NCI-H2227 (cell line): ENCODE measurements around the gene KATNB1.
A peak's percentile ranks its signal among the peaks of the same experiment; 100 is the strongest.

Experiments
- DNase-seq: peaks from one replicate; lab custom pipeline; 2025; ENCODE audit not compliant: unreplicated experiment; lab: John Stamatoyannopoulos, UW

The KATNB1 gene

GRCh38 chr16:57755061-57755684, 19.6 kb downstream of the KATNB1 start:
- no peak for DNase-seq

- no peak for DNase-seq
These were observed 20.3 kb downstream of the KATNB1 start for GRCh38 chr16:57755726-57756423.

- DNase-seq, result no peak
These were observed 21.1 kb downstream of the KATNB1 start for GRCh38 chr16:57756424-57757325.

GRCh38 chr16:57757326-57757786, 21.8 kb downstream of the KATNB1 start:
- DNase-seq, result peak; percentile 68

- DNase-seq, result no peak
These were observed 22.3 kb downstream of the KATNB1 start for GRCh38 chr16:57757883-57758282.

- DNase-seq, result no peak
These were observed 23.0 kb downstream of the KATNB1 start for GRCh38 chr16:57758331-57759117.

- DNase-seq, result no peak
These were observed 23.6 kb downstream of the KATNB1 start for GRCh38 chr16:57759131-57759530.

GRCh38 chr16:57759541-57760356, 24.2 kb downstream of the KATNB1 start:
- no peak for DNase-seq

- DNase-seq, result no peak
These were observed 25.0 kb downstream of the KATNB1 start for GRCh38 chr16:57760357-57761160.

GRCh38 chr16:57761301-57761700, 25.7 kb downstream of the KATNB1 start:
- no peak for DNase-seq

- DNase-seq, result no peak
These were observed 26.4 kb downstream of the KATNB1 start for GRCh38 chr16:57761957-57762356.

GRCh38 chr16:57762365-57763040, 26.9 kb downstream of the KATNB1 start:
- no peak for DNase-seq

GRCh38 chr16:57763285-57764005, 27.9 kb downstream of the KATNB1 start:
- no peak for DNase-seq

GRCh38 chr16:57764006-57764340, 28.4 kb downstream of the KATNB1 start:
- no peak for DNase-seq

- no peak for DNase-seq
These were observed 29.0 kb downstream of the KATNB1 start for GRCh38 chr16:57764341-57765159.

GRCh38 chr16:57765160-57765728, 29.7 kb downstream of the KATNB1 start:
- no peak for DNase-seq
